Amniotic epithelial cell (primary cell): ENCODE results near the gene DALRD3.
"Not testable (repeated sequence)": the region's sequence is repeated elsewhere in the genome, so short reads cannot be mapped to it uniquely, and the experiment has no call there.

ENCODE experiments used
- DNase-seq: peaks from one replicate; pipeline ENCODE4 v3.0.0-alpha.2; 2010; ENCODE audit warnings: low read depth

DALRD3 gene

GRCh38 chr3:49021213-49021812 is 2.9 kb upstream of the DALRD3 start:
- DNase-seq, result peak; percentile 93

DNA sequence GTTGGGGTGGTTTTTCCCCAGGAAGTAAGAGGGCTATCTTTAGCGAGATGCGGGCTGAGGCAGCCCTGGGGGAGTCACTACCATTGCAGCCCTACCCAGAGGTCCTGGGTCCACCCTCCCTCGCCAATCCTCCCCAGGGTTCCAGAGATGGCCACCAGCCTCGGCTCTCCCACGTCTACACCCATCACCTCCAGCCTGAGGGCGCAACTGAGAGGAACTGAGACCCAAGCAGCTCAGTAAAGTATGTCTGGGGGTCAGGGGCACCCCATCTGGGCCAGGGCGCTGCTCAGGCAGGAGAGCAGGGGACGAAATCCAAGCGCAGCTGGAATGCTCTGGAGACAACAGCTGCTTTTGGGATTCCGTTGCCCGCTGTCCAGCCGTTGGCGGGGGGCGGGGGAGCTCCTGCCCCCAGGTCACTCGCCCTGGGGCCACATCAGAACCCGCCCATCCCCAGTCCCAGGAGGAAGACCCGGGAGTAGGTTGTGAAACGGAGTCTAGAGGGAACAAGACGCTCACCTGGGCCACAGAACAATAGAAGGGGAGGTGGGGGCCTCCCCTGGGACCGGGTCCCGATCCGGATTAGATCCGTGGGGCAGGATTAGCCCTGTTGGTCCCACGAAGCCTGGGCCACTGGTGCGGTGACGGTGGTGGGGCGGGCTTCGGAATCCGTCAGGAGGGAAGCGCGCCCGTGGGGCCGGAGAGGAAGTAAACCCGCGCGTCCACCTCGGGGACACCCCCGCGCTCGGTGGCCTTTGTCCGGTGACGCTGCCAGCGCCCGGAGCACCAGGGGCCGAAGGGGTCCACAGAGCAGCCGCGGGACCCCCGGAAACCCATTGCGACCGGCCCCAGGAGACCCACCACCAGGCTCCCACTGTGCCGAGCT is 2.2 kb upstream of the DALRD3 start:
- DNase-seq, result no peak

DNA sequence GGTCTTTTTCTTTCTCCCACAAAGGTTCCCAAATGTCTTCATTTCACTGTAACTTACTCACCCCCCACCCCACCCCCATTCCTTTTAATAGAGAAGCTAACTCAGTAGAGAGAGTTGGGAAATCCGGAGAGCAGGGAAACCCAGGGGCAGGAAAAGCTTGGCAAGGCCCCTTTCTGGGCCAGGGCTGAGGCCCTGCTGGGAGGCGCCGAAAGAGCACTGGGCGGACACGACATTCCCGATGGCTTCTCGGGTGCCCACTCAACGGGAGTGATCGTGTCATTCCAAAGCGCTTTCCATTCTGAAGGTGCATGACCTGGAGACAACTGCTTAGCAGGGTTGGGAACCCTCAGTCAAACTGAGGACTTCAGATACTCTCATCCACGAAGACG is 1.6 kb upstream of the DALRD3 start:
- no peak for DNase-seq

GRCh38 chr3:49018707-49019006 is 277 bp upstream of the DALRD3 start:
- DNase-seq, result no peak

DNA sequence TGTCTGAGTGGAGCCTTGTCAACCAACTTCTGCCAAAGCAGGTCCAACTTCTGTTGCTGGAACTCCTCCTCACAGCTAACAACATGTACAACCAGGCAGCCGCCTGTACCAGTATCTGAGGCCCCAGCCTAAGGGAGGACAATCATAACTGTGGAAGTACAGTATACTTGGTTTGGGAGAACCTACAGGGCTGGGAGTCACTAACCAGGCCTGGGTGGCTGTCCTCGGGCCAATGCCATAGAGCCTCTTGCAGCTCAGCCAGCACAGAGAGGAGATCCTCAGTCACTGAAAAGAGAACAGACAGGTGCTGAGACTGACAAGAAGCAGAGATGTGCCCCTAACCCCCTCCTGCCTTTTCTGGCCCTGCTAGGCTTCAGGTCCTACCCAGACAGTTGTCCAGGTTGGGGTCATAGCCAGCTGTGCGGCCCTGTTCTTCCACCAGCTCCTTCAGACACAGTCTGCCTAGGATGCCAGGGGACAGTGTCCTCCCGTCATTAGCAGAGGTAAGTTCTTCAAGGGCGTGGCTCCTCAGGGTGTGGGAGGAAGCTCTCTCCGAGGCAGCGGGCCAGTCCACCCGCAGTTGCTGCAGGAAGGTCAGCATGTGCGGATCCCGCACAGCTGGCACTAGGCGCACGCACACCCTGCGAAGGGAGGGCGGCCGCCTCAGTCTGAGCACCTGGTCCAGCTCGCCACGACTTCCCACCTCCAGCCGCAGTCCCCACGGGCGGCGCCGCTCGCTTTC is 980 bp downstream of the DALRD3 start:
- DNase-seq, result no peak

GRCh38 chr3:49016414-49017228 is 1.8 kb downstream of the DALRD3 start:
- DNase-seq, result no peak

- no peak for DNase-seq
Observed at GRCh38 chr3:49015765-49016164, 2.6 kb downstream of the DALRD3 start.

- no peak for DNase-seq
Observed at GRCh38 chr3:49015072-49015471, 3.3 kb downstream of the DALRD3 start.

GRCh38 chr3:49013738-49014660 is 4.4 kb downstream of the DALRD3 start:
- peak; percentile 36 for DNase-seq

- no peak for DNase-seq
Observed at GRCh38 chr3:49013113-49013737, 5.2 kb downstream of the DALRD3 start.

DNA sequence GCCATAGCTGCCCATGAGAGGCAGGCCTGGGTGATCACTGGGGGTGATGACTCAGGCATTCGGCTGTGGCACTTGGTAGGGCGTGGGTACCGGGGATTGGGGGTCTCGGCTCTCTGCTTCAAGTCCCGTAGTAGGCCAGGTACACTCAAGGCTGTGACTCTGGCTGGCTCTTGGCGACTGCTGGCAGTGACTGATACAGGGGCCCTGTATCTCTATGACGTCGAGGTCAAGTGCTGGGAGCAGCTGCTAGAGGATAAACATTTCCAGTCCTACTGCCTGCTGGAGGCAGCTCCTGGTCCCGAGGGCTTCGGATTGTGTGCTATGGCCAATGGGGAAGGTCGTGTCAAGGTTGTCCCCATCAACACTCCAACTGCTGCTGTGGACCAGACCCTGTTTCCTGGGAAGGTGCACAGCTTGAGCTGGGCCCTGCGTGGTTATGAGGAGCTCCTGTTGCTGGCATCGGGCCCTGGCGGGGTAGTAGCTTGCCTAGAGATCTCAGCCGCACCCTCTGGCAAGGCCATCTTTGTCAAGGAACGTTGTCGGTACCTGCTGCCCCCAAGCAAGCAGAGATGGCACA is 5.9 kb downstream of the DALRD3 start:
- no peak for DNase-seq

GRCh38 chr3:49009396-49009795 is 9.0 kb downstream of the DALRD3 start:
- DNase-seq, result peak; percentile 59

GRCh38 chr3:49008627-49009026 is 9.8 kb downstream of the DALRD3 start:
- DNase-seq, result not testable (repeated sequence)

GRCh38 chr3:49007771-49008528 is 10.4 kb downstream of the DALRD3 start:
- peak; percentile 82 for DNase-seq

DNA sequence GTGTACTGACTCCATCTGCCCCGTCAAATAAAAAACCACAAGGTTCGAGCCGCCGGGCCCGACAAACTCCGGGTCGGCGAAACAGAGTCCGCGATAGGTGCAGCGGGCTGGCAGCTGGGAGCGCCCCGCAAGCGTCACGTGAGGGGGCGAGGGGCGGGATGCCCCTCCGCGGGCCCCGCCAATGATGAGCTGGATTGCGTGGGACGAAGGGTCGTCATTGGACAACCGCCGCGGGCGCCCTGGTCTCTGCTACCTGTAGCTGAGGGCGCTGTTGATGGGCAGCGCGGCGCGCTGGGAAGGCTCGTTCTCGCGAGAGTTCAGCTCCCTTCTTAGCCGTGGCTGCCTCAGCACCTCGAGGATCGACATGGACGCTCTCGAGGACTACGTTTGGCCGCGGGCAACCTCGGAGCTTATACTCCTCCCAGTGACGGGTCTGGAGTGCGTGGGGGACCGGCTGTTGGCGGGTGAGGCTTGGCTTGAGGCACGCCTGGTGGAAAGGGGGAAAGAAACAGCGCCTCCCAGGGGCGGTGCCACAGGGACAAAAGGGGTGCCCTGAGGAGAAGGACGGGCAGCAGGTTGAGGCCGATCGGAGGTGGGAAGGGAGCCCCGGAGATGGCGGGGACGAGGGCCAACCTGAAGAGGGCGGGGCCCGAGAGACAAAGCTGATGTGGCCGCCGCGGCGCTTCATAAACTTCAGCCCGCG is 11.2 kb downstream of the DALRD3 start, which contains the start of gene WDR6:
Gene WDR6 (plus strand): TSS at position 324 of the 703 bp plus-strand sequence. CDS start 41 bp downstream, at position 365.
- peak; percentile 97 for DNase-seq

GRCh38 chr3:49006408-49007067 is 11.8 kb downstream of the DALRD3 start:
- DNase-seq, result peak; percentile 57

DNA sequence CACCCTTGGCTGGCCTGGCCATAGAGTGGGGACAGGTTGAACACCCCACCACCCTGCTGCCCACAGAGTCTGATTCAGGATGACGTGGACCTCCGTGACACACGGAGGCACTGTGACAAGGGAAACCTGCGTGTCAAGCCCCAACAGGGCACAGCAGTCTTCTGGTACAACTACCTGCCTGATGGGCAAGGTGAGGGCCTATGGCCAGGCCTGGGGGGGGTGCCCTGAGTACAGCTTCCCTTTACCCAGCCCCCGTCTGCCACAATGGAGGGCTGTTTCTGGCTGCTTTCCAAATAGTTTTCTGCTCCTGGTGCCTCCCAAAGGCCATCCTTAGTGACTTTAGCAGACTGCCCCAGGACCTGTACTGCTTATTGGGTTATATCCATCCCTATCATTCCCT is 12.4 kb downstream of the DALRD3 start:
- DNase-seq, result no peak

GRCh38 chr3:49005303-49005680 is 13.1 kb downstream of the DALRD3 start:
- no peak for DNase-seq
